GM21619 (cell line): ENCODE results near the gene FNTB.
A peak's percentile ranks its signal among the peaks of the same experiment; 100 is the strongest.
"Not testable (repeated sequence)": the region's sequence is repeated elsewhere in the genome, so short reads cannot be mapped to it uniquely, and the experiment has no call there.

Source experiments
- ATAC-seq: cut with Tn5 transposase; IDR thresholded peaks from one replicate; pipeline ENCODE4 v1.9.1; 2021; ENCODE audit not compliant: unreplicated experiment

Gene FNTB

DNA sequence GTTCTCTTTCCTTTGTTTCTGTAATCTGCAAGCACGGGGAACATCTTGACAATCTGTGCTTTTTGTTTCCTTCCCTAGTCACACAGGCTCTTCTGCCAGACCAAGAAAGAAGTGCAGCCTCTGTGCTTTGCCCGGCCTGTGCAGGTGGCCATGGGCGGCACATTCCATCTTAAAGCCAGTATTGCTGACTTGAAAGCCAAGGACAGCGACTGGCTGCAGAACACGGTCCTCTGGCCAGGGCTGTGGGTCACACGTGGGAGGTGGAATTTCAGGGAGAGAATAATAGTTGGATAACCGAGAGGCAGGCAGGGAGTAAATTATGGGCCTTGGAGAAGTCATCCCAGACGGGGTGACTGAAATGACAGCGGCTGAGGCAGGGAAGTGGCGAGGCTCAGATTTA is 24.8 kb downstream of the FNTB start:
- no peak for ATAC-seq

DNA sequence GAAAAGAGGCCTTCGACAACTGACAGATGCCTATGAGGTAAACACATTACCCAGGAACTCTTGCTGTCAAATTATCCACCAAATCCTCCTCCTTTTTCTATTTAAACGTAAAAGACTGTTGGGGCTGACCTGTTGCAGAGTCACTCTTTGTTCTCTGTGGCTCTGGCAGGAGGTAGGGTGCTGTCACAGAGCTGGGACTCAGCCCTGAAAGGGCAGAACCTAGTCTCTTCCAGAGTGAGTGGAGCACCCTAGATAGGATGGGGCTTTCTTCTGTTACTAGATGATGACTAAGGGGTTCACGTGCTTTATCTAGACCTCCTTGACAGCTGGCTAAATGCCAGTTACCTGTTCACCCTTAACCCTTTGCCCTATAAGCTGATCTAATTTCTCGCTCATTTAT is 25.7 kb downstream of the FNTB start:
- no peak for ATAC-seq

DNA sequence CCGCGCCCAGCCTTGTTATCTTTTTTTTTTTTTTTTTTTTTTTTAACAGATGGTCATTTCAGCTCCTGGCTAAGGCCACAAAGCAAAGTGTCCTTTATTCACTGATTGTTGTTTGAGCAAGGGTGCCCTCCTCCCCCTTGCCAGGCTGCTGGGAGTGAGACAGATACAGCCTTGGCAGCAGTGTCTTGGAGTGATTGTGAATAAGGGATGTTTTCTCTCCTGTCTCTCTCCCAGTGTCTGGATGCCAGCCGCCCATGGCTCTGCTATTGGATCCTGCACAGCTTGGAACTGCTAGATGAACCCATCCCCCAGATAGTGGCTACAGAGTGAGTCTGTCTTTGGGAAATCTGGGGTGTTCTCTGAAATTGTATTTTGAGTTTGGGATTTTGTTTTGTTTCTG is 28.7 kb downstream of the FNTB start:
- ATAC-seq = no peak

DNA sequence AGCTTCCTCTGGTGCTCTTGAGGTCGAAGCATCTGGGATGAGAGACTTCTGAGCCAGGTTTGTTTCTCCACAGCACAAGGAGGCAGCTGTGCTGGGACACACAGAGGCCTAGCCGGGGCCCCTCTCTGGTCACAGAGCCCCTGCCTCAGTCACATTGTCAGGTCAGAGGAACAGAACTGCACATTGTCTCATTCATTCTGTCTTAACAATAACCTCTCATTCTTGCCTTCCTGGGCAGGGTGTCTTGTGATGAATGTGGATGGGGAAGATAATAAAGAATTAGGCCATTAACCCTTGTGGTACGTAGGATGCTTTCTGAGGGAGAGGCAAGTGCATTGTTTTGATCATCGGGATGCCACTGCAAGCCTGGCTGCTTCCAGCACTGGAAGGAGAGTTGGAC is 29.8 kb downstream of the FNTB start:
- ATAC-seq = no peak

DNA sequence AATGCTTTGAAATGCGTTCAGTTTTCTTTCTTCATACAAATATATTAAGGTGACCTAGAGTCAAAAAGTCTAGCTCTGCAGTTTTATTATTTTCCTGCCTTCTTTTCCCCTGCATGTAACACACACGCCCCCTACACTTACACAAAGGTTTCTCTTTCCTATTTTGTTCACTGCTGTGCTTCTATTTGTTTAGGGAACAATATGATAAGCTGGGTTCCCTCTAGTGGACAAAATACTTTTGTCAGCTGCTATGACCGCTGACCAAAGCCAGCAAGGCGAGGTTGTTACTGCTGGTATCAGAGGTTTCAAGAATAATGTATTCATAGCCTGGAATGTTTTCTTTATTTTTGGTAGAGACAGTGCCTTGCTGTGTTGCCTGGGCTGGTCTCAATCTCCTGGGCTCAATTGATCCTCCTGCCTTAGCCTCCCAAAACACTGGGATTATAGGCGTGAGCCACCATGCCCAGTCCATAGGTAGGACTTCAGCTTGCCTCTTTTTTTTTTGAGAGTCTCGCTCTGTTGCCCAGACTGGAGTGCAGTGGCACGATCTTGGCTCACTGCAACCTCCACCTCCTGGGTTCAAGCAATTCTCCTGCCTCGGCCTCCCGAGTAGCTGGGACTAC is 33.4 kb downstream of the FNTB start:
- ATAC-seq = no peak

DNA sequence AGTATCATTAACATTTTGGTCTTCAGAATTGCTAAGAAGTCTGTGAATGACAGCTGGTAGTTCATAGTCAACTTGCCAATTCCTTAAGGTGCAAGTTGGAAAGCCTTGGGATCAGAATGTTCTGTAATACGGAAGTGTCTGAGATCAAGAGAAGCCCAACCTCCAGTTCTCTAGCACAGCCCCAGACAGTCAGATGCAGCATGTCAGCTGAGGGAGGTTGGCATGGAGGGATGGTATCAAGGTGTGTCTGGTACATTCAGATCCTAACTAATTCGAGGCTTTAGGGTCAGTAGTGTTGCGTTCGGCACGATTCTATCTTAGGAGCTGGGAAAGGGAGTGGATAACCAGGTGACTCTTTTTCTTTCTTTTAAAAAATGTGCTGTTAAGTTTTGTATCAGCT is 38.3 kb downstream of the FNTB start:
- no peak for ATAC-seq

DNA sequence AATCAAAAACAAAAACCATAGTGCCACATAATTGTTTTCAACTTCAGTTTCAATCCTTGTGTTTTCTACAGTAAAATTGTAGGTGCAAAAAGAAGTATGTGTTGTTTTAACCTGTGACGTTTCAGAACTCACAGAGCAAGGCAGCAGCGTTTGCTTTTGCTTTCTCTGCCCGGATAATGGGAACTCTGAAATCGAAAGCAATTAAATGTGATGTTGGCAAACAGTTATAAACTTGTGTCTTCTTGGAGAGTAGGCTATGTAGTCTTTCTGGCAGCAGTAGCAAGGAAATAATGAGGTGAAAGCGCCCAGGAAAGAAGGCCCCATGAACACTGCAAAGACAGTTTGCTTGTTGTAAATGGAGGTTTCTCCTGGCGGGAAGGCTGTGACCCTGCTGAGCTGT is 39.1 kb downstream of the FNTB start:
- no peak for ATAC-seq

DNA sequence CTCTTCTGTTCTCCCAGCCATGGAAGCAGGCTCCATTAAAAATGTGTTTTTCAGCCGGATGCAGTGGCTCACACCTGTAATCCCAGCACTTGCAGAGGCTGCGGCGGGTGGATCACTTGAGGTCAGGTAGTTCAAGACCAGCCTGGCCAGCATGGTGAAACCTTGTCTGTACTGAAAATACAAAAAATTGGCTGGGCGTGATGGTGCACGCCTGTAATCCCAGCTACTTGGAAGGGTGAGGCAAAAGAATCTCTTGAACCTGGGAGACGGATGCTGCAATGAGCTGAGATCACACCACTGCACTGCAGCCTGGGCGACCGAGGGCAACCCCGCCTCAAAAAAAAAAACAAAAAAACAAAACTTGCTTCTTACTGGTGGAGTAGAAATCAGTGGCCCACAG is 39.8 kb downstream of the FNTB start:
- ATAC-seq = no peak

DNA sequence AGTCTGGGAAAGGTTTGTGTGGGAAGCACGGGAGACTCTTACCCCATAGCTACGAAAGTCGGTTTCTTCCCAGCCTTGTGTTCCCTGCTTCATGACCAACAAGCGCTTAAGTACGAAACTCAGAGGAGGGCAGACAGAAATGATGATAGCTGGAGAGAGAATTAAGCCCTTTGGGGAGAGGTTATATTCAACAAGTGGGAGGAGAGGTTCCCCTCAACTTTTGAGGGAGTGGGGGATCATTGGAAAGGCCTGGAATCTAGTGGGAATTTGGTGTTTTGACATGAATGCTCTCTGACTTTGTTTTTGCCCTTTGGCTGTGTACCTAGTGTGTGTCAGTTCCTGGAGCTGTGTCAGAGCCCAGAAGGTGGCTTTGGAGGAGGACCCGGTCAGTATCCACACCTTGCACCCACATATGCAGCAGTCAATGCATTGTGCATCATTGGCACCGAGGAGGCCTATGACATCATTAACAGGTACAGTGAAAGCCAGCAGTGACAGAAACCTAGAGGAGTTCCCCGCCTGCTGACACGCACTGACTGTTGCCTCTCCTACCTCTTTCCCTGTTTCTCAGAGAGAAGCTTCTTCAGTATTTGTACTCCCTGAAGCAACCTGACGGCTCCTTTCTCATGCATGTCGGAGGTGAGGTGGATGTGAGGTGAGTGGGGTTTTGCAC is 40.6 kb downstream of the FNTB start:
- no peak for ATAC-seq

DNA sequence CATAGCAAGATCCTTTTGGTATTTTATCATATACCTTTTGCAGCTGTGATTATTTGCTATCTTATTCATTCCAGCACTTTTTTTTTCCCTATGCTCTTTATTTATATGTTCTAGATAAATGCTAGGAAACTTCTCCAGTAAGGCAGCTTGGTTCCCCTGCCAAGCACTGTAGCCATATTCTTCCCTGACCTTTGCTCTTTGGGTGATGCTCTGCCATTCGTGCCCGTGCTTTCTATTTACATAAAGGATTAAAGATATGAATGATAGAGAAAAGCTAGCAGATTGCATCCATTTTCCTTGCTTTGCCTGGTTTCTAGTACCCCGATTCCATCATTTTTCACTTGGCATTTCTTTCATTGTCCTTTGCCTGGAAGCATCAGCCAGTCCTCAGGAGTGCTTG is 42.2 kb downstream of the FNTB start:
- no peak for ATAC-seq

DNA sequence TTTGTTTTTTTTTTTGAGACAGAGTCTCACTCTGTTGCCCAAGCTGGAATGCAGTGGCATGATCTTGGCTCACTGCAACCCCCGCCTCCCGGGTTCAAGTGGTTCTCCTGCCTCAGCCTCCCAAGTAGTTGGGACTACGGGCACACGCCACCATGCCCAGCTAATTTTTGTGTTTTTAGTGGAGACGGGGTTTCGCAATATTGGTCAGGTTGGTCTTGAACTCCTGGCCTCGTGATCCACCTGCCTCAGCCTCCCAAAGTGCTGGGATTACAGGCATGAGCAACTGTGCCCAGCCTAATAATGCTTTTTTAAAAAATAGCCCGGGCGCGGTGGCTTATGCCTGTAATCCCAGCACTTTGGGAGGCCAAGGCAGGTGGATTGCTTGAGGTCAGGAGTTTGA is 44.6 kb downstream of the FNTB start:
- ATAC-seq = not testable (repeated sequence)

DNA sequence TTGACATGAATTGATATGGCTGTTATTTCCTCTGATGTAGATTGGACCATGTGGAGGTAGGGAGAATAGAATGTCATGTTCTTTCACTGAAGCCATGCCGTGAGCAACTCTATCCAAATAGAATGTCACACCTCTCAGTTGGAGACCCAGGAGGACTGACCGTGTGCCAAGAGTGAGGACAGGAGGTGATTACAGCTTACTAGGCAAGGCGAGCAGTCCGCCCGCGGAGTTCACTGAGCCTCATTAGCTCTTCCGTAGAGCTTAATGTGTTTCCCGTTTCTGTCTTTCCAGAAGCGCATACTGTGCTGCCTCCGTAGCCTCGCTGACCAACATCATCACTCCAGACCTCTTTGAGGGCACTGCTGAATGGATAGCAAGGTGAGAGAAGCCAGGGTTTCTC is 45.6 kb downstream of the FNTB start:
- ATAC-seq = no peak

DNA sequence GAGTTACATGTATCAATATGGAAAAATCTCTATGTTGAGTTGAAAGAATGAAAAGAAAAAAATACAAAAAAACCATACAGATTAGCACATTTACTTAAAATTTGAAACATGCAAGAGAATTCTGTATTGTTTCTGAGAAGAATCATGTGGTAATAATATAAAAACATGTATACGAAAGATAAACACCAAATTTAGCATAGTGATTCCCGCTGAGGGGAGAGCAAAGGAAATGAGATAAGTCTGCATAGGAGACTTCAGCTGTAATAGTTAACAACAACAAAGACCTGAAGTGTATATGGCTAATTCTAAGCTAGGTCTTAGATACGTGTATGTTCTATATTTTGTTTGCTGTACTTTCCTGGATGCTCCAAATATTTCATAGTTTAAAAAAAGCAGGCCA is 46.5 kb downstream of the FNTB start:
- no peak for ATAC-seq

DNA sequence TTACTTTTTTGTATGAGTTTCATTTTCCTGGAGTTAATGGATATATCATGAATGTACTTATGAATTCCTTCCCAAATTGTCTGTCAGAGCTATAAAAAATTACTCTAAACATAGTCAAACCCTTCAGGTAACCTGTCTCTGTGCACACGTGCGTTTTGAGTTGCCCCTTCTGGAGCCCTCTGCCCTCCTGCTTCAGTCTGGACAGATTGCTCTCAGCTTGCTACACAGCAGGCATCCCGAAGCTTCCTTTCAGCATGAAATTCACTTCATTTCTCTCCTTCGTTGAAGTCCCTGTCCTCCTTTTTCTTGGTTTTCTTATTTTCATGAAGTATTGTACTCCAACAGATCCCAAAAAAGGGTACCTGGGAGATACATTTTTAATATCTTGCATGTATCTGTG is 47.3 kb downstream of the FNTB start:
- ATAC-seq = no peak

DNA sequence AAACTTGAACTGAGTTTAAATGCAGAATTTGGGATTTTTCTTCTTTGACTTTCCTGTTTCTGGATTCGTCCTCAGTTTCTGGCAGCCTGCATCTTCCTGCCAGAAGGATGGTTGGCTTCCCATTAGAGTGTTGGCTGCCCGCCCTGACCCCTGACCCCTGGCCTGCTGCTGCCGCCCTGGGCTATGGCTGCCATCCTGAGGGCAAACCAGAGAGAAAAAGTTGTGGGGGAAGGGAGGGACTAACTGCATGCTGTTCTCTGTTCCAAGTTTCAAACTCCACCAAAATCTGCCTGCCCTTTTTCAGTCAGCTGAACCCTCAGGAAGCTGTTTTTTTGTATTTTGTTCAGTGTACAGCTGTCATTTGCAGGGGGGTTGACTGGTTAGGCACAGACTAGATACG is 48.4 kb downstream of the FNTB start:
- no peak for ATAC-seq

DNA sequence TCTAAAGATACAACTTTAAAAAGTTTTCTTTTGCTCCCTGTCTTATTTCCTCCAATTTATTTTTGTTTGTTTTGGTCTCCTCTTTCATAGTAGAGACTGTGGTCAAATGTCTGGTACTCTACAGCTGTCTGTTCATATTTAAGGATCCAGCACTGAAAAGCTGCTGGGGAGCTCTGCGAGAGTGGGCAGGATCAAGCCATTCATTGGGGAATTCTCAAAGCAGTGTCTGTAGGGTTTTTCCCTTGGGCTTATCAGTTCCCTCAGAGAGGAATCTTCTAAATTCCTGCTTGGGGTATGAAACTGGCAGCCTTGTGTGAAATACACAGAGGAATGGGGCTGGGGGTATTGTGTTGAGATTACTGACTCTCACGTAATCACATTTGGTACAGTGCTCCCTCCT is 52.3 kb downstream of the FNTB start:
- no peak for ATAC-seq

DNA sequence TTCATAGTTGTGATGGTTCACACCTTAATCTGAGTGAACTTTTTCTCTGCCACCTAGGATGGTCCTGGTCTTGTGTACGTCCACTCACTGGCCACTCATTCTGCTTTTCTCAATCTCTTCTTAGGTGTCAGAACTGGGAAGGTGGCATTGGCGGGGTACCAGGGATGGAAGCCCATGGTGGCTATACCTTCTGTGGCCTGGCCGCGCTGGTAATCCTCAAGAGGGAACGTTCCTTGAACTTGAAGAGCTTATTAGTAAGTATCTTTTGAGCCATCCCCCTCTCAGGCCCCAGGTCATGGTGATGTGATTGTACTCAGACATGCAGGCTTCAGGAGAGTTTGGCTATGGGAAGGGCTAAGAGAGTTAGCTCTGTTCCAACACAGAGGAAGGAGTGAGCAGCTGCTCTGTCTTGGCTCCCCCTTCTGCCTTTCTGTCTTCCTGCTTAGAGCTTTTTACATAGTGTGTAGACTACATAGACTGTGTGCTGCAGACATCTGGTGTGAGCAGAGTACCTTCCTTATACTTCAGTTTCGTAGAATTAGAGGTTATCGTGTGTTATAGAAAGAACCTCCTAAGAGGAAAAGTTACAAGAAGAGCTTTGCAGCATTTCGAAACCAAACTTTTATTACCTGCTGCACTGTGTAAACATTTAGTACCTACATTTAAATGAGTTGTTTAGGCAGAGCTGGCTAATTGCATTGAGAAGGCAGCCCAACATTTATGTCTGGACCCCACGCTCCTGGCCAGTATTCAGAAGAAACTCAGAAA is 54.2 kb downstream of the FNTB start:
- no peak for ATAC-seq

DNA sequence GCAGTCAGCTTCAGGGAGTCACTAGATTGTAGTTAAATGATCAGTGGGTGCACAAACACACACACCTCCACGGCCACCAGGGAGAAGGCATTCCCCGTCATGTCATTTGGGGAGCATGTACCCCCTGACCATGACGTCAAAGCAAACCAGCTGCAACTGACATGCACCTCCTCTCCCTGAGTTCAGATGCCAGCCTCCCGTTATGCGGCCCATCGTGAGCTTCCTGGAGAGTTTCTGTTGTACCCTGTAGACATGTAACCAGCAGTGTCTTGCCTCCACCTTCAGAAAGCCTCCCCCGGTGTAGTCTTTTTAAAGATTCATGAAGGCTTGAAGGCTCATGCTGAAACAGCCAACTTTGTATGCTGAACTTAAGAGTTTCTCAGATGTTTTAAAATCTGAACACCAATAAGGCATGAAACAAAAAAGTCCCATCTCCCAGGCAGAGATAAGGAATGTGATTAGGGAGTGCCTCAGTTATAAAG is 54.8 kb downstream of the FNTB start:
- ATAC-seq = no peak

DNA sequence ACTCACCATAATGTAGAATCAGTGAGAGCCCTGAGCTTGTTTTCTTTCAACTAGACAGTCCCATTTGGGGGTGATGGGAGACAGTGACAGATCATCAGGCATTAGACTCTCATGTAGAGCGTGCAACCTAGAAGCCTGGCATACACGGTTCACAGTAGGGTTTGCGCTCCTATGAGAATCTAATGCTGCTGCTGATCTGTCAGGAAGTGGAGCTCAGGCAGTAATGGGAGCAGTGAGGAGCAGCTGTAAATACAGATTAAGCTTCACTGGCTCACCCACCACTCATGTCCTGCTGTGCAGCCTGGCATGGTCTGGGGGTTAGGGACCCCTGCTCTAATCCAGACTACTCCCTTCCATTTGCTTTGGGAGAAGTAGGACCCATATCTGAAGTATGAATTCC is 55.6 kb downstream of the FNTB start:
- no peak for ATAC-seq

DNA sequence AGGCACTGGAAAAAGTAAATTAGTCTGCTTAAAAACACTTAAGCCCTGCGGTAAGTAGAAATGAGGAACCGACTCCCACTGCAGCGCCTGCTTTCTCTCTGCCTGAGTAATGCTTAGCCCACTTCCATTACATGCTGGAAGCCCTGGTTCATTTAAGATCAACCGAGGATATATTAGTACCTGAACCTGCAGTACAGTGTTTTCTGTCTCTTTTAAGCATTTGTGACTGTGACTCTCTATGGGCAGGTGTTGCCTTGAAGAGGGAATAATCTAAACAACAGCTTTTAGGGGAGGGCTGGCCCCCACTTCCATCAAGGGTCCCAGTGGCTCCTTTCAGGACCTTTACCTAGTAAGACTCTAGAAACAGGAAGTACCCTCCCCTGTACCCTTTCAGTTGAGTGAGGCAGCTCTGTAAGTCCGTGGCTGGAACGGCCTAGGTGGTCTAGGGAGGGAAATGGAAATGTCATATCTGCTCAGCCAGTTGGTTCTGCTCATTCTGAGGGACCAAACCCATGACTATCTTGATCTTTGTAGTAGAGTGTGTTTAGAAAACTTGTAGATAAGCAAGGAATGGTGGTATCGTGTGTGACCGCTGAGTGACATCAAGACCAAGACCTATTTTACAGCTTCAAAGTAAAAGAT is 56.2 kb downstream of the FNTB start:
- ATAC-seq = peak; percentile 72

DNA sequence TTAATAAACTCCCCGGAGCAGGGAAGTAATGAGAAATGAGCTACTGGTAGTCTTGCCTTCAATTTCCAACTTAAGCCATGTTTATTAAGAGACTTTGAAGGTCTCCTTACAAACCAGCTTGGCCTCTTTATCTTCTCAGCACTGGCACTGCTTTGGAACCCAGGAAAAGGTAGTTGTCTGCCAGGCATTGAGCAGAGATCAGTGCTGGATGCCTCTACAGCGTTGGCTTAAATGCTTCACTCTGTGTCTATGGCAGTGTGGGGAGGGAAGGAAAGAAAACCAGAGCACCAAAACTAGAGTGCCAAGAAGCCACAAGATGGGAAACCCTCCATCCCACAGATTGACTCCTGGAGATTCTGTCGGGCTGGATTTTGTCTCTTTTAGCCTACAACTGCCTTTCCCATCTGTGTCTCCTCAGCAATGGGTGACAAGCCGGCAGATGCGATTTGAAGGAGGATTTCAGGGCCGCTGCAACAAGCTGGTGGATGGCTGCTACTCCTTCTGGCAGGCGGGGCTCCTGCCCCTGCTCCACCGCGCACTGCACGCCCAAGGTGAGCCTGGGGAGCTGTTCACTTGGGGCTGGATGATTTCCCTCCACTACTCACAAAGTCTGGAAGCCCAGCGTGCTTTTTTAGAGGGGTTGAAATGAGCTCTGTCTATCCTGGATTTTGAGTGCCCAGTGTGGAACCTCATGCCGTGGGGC is 57.3 kb downstream of the FNTB start:
- ATAC-seq = no peak
